Measurements from ENCODE around the gene ERBB2.

Gene ERBB2

DNA sequence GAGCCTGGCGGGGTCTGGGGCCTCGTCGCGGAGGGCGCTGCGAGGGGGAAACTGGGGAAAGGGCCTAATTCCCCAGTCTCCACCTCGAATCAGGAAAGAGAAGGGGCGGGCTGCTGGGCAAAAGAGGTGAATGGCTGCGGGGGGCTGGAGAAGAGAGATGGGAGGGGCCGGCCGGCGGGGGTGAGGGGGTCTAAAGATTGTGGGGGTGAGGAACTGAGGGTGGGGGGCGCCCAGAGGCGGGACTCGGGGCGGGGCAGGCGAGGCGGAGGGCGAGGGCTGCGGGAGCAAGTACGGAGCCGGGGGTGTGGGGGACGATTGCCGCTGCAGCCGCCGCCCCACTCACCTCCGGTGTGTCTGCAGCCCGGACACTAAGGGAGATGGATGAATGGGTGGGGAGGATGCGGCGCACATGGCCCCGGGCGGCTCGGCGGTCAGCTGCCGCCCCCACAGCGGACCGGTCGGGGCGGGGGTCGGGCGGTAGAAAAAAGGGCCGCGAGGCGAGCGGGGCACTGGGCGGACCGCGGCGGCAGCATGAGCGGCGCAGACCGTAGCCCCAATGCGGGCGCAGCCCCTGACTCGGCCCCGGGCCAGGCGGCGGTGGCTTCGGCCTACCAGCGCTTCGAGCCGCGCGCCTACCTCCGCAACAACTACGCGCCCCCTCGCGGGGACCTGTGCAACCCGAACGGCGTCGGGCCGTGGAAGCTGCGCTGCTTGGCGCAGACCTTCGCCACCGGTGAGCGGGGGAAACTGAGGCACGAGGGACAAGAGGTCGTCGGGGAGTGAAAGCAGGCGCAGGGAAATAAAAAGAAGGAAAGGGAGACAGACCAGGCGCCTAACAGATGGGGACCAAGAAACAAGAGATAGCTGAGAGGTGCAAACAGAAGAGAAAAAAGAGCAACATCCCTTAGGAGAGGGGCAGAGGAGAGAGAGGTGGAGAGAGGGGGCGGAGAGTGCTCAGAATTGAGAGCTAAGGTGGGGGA, 31.6 kb upstream of the ERBB2 start, which contains the start of gene PNMT:
TSS of gene PNMT (plus strand) at position 509 of the 980 bp plus-strand sequence. CDS start at position 532, 23 bp downstream.
- Histone ChIP-seq H3K27ac (no peak within 1 kb of the TSS), H3K9ac (ENCODE audit: insufficient read length) (no peak within 1 kb of the TSS), H3K36me3 (ENCODE audit: insufficient read depth, low read length) (no peaks in the 10 kb centered on the region), H3K4me3 (peak within 1 kb of the TSS; percentile 38), H3K9me3 (ENCODE audit: low read depth, low read length) (no peaks in the 10 kb centered on the region)
- DNase-seq (ENCODE audit: low read depth, low spot score): no peak
- TF ChIP-seq EZH2 (IDR thresholded peaks at IDR 0.05) (no peak), POLR2AphosphoS5 (IDR thresholded peaks at IDR 0.05; ENCODE audit: borderline replicate concordance, low read depth, low read length) (no peak), FOXP2 (optimal IDR thresholded peaks at IDR 0.05; ENCODE audit: control extremely low read depth, extremely low read length, insufficient read depth) (no peak)

GRCh38 chr17:39669897-39670735, 29.7 kb upstream of the ERBB2 start:
- H3K9ac ChIP-seq (ENCODE audit: insufficient read length): no peak overlapping the region
- H3K9me3 ChIP-seq (ENCODE audit: low read depth, low read length): no peaks in the 10 kb centered on the region
- DNase-seq (ENCODE audit: low read depth, low spot score): no peak
- no peak overlapping the region for H3K27ac ChIP-seq
- no peaks in the 10 kb centered on the region for H3K36me3 ChIP-seq (ENCODE audit: insufficient read depth, low read length)
- no peak overlapping the region for H3K4me3 ChIP-seq
- TF ChIP-seq POLR2AphosphoS5 (IDR thresholded peaks at IDR 0.05; ENCODE audit: borderline replicate concordance, low read depth, low read length): no peak
- TF ChIP-seq EZH2 (IDR thresholded peaks at IDR 0.05): no peak
- no peak for TF ChIP-seq FOXP2 (optimal IDR thresholded peaks at IDR 0.05; ENCODE audit: control extremely low read depth, extremely low read length, insufficient read depth)

GRCh38 chr17:39670746-39671145, 29.1 kb upstream of the ERBB2 start:
- no peaks in the 10 kb centered on the region for H3K9me3 ChIP-seq (ENCODE audit: low read depth, low read length)
- no peaks in the 10 kb centered on the region for H3K36me3 ChIP-seq (ENCODE audit: insufficient read depth, low read length)
- TF ChIP-seq FOXP2 (optimal IDR thresholded peaks at IDR 0.05; ENCODE audit: control extremely low read depth, extremely low read length, insufficient read depth) (no peak), EZH2 (IDR thresholded peaks at IDR 0.05) (no peak)
- H3K9ac ChIP-seq (ENCODE audit: insufficient read length): no peak overlapping the region
- DNase-seq (ENCODE audit: low read depth, low spot score): no peak
- no peak overlapping the region for H3K27ac ChIP-seq
- no peak overlapping the region for H3K4me3 ChIP-seq

DNA sequence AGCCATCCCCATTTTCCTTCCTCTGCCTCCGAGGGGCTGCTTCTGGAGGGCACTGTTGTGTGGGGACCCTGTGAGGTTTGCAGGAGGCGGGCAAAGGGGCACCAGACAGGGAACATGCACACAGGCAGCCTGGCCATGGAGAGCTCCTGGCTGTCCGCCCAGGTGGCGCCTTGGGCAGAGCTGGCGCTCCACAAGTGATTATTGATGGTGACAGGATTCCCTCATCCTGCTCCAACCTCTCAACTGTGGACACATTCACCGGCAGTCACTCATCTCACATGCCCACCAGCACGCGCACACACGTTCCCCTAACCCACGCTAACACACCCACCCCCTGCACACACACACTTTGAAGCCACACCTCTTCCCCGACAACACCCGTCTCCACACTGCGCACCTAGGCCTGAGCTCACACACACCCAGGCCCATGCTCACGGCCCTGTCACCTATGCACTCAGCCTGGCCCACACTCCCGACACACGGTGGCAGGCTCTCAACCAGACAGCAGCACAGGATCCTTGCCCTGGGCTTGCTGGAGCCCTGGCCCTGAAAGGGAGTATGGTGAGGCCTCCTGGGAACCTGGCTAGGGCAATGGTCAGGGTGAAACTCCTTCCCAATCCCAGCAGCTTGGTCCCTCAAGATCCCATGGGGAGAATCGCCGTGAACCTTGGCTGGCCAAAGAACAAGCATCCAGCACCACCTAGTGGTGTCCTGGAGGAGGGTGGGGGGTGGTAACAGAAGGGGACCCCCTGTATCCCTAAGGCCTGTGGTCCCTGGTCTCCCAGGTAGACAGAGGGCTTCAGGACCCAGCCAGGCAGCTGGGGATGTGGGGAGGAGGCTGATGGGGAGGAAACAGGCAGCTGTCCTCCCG, 28.0 kb upstream of the ERBB2 start:
- Histone ChIP-seq H3K36me3 (ENCODE audit: insufficient read depth, low read length) (no peaks in the 10 kb centered on the region), H3K9ac (ENCODE audit: insufficient read length) (no peak overlapping the region), H3K4me3 (no peak overlapping the region), H3K9me3 (ENCODE audit: low read depth, low read length) (no peaks in the 10 kb centered on the region), H3K27ac (no peak overlapping the region)
- no peak for TF ChIP-seq EZH2 (IDR thresholded peaks at IDR 0.05)
- no peak for TF ChIP-seq POLR2AphosphoS5 (IDR thresholded peaks at IDR 0.05; ENCODE audit: borderline replicate concordance, low read depth, low read length)
- TF ChIP-seq FOXP2 (optimal IDR thresholded peaks at IDR 0.05; ENCODE audit: control extremely low read depth, extremely low read length, insufficient read depth): no peak
- DNase-seq (ENCODE audit: low read depth, low spot score): no peak

DNA sequence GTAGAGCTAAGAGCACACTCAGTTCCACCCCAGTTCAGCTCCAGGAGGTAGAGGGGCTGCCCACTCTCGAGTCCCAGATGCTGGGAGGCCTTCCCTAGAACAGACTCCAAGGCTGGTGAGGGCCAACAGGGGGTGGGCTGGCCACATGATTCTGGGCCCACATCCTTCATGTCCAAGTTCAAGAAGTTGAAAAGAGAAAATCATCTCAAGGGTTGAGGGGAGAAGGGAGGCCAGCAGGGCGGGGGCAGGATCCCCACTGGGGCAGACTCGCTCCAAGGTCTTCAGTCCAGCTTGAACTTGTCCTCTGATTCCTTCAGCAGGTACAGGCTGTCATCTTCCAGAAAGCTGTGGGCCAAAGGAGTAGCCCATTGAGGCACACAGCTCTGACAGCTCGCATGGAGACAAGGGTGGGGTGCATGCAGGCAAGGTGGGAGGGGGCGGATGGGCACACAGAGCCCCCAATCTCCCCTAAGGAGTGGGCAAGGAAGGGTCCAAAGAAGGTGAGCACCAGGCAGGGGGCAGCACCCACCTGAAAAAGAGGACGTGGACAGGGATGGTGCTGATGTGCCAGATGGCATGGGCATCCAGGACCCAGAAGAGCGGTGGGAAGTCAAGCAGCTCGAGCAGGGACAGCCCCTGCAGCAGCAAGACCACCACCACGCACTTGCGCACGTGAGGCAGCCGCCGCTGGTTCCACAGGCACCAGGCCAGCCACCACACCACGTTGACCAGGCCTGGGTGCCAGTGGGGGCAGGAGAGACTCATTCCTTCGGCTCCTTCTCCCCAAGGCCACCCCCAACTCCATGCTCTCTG, 27.1 kb upstream of the ERBB2 start:
- no peak for DNase-seq (ENCODE audit: low read depth, low spot score)
- TF ChIP-seq FOXP2 (optimal IDR thresholded peaks at IDR 0.05; ENCODE audit: control extremely low read depth, extremely low read length, insufficient read depth): no peak
- TF ChIP-seq EZH2 (IDR thresholded peaks at IDR 0.05): no peak
- no peak for TF ChIP-seq POLR2AphosphoS5 (IDR thresholded peaks at IDR 0.05; ENCODE audit: borderline replicate concordance, low read depth, low read length)
- H3K36me3 ChIP-seq (ENCODE audit: insufficient read depth, low read length): no peaks in the 10 kb centered on the region
- no peak overlapping the region for H3K9ac ChIP-seq (ENCODE audit: insufficient read length)
- no peak overlapping the region for H3K4me3 ChIP-seq
- no peak overlapping the region for H3K27ac ChIP-seq
- H3K9me3 ChIP-seq (ENCODE audit: low read depth, low read length): no peaks in the 10 kb centered on the region

- DNase-seq (ENCODE audit: low read depth, low spot score): no peak
- H3K9me3 ChIP-seq (ENCODE audit: low read depth, low read length): no peaks in the 10 kb centered on the region
- no peak overlapping the region for H3K27ac ChIP-seq
- no peak overlapping the region for H3K9ac ChIP-seq (ENCODE audit: insufficient read length)
- H3K4me3 ChIP-seq: no peak overlapping the region
- no peaks in the 10 kb centered on the region for H3K36me3 ChIP-seq (ENCODE audit: insufficient read depth, low read length)
- TF ChIP-seq FOXP2 (optimal IDR thresholded peaks at IDR 0.05; ENCODE audit: control extremely low read depth, extremely low read length, insufficient read depth) (no peak), EZH2 (IDR thresholded peaks at IDR 0.05) (no peak)
These were observed 26.4 kb upstream of the ERBB2 start for GRCh38 chr17:39673335-39674081.

GRCh38 chr17:39674179-39674578, 25.7 kb upstream of the ERBB2 start:
- Histone ChIP-seq H3K9me3 (ENCODE audit: low read depth, low read length) (no peaks in the 10 kb centered on the region), H3K27ac (no peak overlapping the region), H3K4me3 (no peak overlapping the region), H3K9ac (ENCODE audit: insufficient read length) (no peak overlapping the region), H3K36me3 (ENCODE audit: insufficient read depth, low read length) (no peaks in the 10 kb centered on the region)
- DNase-seq (ENCODE audit: low read depth, low spot score): no peak
- no peak for TF ChIP-seq EZH2 (IDR thresholded peaks at IDR 0.05)
- no peak for TF ChIP-seq POLR2AphosphoS5 (IDR thresholded peaks at IDR 0.05; ENCODE audit: borderline replicate concordance, low read depth, low read length)
- no peak for TF ChIP-seq FOXP2 (optimal IDR thresholded peaks at IDR 0.05; ENCODE audit: control extremely low read depth, extremely low read length, insufficient read depth)
